ENCODE data around the gene INO80B. TPM values are rescaled to one million over a fixed set of nuclear protein-coding genes. Genes with fewer than 3 reads are reported as not detected.

INO80B gene
- total RNA-seq, 1 experiment from 2014 or later = 24.0 TPM

DNA sequence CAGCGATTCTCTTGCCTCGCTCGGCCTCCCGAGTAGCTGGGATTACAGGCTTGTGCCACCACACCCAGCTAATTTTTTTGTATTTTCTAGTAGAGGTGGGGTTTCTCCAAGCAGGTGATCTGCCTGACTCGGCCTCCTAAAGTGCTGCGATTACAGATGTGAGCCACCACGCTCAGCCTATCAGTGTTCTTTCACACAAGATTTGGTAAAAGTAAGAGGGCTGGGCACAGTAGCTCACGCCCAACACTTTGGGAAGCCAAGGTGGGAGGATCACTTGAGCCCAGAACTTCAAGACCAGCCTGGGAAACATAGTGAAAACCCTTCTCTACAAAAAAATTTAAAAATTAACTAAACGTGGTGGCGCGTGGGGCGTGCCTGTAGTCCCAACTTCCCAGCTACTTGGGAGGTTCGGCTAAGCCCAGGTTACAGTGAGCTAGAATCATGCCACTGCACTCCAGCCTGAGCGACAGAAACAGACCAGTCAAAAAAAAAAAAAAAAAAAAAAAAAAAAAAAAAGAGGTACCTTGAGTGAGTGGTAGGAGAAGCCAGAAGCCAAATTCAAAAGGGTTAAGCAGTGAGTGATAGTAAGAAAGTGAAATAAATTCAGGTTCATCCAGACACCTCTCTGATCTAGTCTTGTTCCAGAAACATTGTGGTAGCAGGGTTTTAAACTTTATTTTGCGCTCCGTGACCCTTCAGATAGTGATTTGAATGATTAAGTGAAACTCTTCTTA is 16.6 kb downstream of the INO80B start (continued):
- TF ChIP-seq, protein P1, sequence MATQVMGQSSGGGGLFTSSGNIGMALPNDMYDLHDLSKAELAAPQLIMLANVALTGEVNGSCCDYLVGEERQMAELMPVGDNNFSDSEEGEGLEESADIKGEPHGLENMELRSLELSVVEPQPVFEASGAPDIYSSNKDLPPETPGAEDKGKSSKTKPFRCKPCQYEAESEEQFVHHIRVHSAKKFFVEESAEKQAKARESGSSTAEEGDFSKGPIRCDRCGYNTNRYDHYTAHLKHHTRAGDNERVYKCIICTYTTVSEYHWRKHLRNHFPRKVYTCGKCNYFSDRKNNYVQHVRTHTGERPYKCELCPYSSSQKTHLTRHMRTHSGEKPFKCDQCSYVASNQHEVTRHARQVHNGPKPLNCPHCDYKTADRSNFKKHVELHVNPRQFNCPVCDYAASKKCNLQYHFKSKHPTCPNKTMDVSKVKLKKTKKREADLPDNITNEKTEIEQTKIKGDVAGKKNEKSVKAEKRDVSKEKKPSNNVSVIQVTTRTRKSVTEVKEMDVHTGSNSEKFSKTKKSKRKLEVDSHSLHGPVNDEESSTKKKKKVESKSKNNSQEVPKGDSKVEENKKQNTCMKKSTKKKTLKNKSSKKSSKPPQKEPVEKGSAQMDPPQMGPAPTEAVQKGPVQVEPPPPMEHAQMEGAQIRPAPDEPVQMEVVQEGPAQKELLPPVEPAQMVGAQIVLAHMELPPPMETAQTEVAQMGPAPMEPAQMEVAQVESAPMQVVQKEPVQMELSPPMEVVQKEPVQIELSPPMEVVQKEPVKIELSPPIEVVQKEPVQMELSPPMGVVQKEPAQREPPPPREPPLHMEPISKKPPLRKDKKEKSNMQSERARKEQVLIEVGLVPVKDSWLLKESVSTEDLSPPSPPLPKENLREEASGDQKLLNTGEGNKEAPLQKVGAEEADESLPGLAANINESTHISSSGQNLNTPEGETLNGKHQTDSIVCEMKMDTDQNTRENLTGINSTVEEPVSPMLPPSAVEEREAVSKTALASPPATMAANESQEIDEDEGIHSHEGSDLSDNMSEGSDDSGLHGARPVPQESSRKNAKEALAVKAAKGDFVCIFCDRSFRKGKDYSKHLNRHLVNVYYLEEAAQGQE (IDR thresholded peaks at IDR 0.05; ENCODE audit: low read depth) = no peak
- TF ChIP-seq EZH2phosphoT487 (IDR thresholded peaks at IDR 0.05; ENCODE audit: borderline replicate concordance) (no peak), FOSL1 (IDR thresholded peaks at IDR 0.05; ENCODE audit: low read depth) (no peak)

DNA sequence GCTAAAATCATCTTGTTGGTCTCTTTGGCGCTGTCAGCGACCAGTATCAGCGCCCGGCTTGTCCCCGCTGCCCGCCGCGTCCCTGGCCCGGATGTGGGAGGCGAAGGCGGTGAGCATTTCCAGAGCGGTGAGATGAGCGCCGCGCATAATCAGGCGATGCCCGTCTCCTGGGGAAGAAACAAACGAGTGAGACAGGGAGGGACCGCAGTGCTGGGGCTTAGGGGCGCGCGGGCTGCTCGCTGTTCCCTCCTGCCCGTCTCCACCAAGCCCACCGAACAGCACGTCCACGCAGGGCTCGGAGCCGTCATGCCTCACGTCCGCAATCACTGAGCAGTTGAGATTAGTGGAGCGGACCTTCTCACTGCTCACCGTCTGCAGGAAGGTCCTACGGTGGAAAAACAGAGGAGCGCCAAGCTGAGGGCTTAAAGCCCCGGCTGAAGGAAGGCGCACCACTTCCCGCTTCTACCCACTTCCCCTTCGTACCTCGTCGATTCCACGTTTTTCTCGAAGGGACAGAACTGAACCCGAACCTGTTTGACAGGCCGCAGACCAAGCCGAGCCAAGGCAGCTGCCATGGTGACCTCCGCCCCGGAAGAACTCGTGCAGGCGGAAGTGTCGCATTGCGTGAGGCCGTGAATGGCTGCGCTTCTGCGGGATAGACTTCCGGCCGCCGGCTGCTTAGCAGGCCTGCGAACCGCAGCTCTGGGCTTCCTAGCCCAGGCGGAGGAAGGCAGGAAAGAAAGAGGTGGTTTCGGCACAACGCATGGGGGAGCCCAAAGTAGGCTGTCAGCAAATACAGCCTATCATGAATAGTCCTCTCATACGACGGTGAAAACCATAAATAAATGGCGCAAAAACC is 17.4 kb downstream of the INO80B start, which contains the start of gene MRPL53:
TSS of gene MRPL53 (minus strand) at position 595 of the 859 bp plus-strand sequence. CDS start at position 575, 20 bp downstream.
- POLR2A ChIA-PET = interaction anchor here (0.8 to 2.7 kb wide), 6 partner anchors 9 to 58 kb away, joined by 3 to 25 read pairs (median 4); partner anchors contain the start of genes AUP1, CCDC142, HTRA2 and TTC31
- H3K79me2 ChIP-seq (ENCODE audit: insufficient read depth, low read length) = peaks cover 10% of the 10 kb centered on the region
- RAD21 ChIA-PET (ENCODE audit: low non-redundant PET in 1 of 2, low total read pairs in 2 of 2, uncharacterized antibody in 2 of 2, unreplicated experiment in 2 of 2) = interaction anchor here in 1 of 2 experiments (0.6 kb wide), 1 partner anchor 57 kb away, joined by 3 read pairs; the partner anchor contains the start of genes AUP1 and HTRA2
- no peaks in the 10 kb centered on the region for H4K20me1 ChIP-seq (ENCODE audit: insufficient read depth)
- peak; percentile 89 for DNase-seq (ENCODE audit: low read depth, low spot score)
- H3K4me2 ChIP-seq (ENCODE audit: low read length) = peak within 1 kb of the TSS; percentile 88
- peak within 1 kb of the TSS; percentile 87 for H3K9ac ChIP-seq (ENCODE audit: low read length)
- CTCF ChIA-PET = interaction anchor here (1.5 kb wide), 1 partner anchor 11 kb away, joined by 11 read pairs; the partner anchor contains the start of genes CCDC142 and TTC31
- peaks cover 12 to 18% of the 10 kb centered on the region in 2 experiments; a peak in 3 of 4 replicates for H3K4me1 ChIP-seq (ENCODE audit: control insufficient read depth in 1 of 2, insufficient read depth in 2 of 2, low read length in 2 of 2)
- H3K4me3 ChIP-seq (replicated peaks in 1 of 2; ENCODE audit: low read depth in 1 of 2, low read length in 2 of 2) = peak within 1 kb of the TSS; percentile 94 to 96
- H3K9me3 ChIP-seq (ENCODE audit: control insufficient read depth in 1 of 2, insufficient read depth in 1 of 2, low read depth in 1 of 2, low read length in 2 of 2) = no peaks in the 10 kb centered on the region
- BruUV-seq (replicated peaks) = TSS peak; percentile 86
- intact Hi-C loops (cut with micrococcal nuclease) = no loop called here
- ATAC-seq = peak; percentile 86
- H3K9me2 ChIP-seq (ENCODE audit: insufficient read depth) = no peaks in the 10 kb centered on the region
- H3K36me3 ChIP-seq (ENCODE audit: control insufficient read depth in 1 of 2, insufficient read depth in 2 of 2, low read length in 2 of 2) = peaks cover 8 to 17% of the 10 kb centered on the region in 2 experiments; a peak in 2 of 4 replicates
- H3K27me3 ChIP-seq (ENCODE audit: insufficient read depth, low read length) = no peaks in the 10 kb centered on the region
- H2AFZ ChIP-seq (ENCODE audit: low read depth, low read length, poor library complexity, severe bottlenecking) = no peak within 1 kb of the TSS
- H3K27ac ChIP-seq (ENCODE audit: low read depth, low read length) = peak within 1 kb of the TSS; percentile 82
- no peak for TF ChIP-seq EZH2phosphoT487 (IDR thresholded peaks at IDR 0.05; ENCODE audit: borderline replicate concordance)
- TF ChIP-seq, protein P2, sequence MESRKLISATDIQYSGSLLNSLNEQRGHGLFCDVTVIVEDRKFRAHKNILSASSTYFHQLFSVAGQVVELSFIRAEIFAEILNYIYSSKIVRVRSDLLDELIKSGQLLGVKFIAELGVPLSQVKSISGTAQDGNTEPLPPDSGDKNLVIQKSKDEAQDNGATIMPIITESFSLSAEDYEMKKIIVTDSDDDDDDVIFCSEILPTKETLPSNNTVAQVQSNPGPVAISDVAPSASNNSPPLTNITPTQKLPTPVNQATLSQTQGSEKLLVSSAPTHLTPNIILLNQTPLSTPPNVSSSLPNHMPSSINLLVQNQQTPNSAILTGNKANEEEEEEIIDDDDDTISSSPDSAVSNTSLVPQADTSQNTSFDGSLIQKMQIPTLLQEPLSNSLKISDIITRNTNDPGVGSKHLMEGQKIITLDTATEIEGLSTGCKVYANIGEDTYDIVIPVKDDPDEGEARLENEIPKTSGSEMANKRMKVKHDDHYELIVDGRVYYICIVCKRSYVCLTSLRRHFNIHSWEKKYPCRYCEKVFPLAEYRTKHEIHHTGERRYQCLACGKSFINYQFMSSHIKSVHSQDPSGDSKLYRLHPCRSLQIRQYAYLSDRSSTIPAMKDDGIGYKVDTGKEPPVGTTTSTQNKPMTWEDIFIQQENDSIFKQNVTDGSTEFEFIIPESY (IDR thresholded peaks at IDR 0.05; ENCODE audit: extremely low read depth, insufficient replicate concordance, low read length) = peak; percentile 65
- TF ChIP-seq YY1 (IDR thresholded peaks at IDR 0.05; ENCODE audit: extremely low read depth, insufficient replicate concordance, low read depth, low read length) = peak; percentile 96
- TF ChIP-seq JUND (IDR thresholded peaks at IDR 0.05) = peak; percentile 74
- TF ChIP-seq POLR2A (IDR thresholded peaks at IDR 0.05; ENCODE audit: borderline replicate concordance, extremely low read depth, insufficient read depth, insufficient read length) = peak; percentile 93
- no peak for TF ChIP-seq ZNF274 (IDR thresholded peaks at IDR 0.05; ENCODE audit: low read depth, low read length)
- peak; percentile 20 for TF ChIP-seq TCF7L2 (IDR thresholded peaks at IDR 0.05; ENCODE audit: borderline replicate concordance, extremely low read depth, insufficient read depth, insufficient read length)
- peak; percentile 88 for TF ChIP-seq CBX3 (IDR thresholded peaks at IDR 0.05; ENCODE audit: low read depth)
- TF ChIP-seq EGR1 (IDR thresholded peaks at IDR 0.05; ENCODE audit: low read depth) = peak; percentile 76
- peak; percentile 85 for TF ChIP-seq SIN3A (IDR thresholded peaks at IDR 0.05; ENCODE audit: low read depth)
- no peak for TF ChIP-seq RAD21 (IDR thresholded peaks at IDR 0.05; ENCODE audit: low read depth)
- no peak for TF ChIP-seq EZH2 (IDR thresholded peaks at IDR 0.05)
- TF ChIP-seq CEBPB (IDR thresholded peaks at IDR 0.05; ENCODE audit: low read depth) = no peak

Measured in HCT116 (cell line).